ENCODE results near the gene ADNP. TPM values are rescaled to one million over a fixed set of nuclear protein-coding genes. Genes with fewer than 3 reads are reported as not detected.

The ADNP gene
- total and polyA plus RNA-seq, 10 of the 15 experiments (the other 5 are each of a cell fraction or from before 2014, with no cell fraction given), result 23.0 to 74.4 (median 34.9) TPM

DNA sequence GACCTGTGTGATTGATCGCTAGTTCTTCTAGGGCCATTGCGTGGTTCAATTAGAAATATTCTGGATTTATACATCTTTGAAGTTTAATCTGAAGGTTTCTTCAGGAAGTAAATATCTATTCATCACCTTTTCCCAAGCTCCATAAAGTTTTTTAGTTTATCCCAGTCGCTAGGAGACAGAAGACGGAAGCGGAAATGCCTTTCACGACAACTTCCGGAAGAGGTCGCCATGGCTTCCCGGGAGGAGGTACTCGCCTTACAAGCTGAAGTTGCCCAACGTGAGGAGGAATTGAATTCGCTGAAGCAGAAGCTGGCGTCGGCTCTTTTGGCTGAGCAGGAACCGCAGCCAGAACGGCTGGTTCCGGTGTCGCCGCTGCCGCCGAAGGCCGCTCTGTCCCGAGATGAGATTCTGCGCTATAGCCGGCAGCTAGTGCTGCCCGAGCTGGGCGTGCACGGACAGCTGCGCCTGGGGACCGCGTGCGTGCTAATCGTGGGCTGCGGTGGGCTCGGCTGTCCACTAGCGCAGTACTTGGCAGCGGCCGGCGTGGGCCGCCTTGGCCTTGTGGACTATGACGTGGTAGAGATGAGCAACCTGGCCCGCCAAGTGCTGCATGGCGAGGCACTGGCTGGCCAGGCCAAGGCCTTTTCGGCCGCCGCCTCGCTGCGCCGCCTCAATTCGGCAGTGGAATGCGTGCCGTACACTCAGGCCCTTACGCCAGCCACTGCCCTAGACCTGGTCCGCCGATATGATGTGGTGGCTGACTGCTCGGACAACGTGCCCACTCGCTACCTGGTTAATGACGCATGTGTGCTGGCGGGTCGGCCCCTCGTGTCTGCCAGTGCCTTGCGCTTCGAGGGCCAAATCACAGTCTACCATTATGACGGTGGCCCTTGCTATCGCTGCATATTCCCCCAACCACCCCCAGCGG, 27.6 kb upstream of the ADNP start, which contains the start of gene MOCS3 (continued):
- TF ChIP-seq, protein P1, sequence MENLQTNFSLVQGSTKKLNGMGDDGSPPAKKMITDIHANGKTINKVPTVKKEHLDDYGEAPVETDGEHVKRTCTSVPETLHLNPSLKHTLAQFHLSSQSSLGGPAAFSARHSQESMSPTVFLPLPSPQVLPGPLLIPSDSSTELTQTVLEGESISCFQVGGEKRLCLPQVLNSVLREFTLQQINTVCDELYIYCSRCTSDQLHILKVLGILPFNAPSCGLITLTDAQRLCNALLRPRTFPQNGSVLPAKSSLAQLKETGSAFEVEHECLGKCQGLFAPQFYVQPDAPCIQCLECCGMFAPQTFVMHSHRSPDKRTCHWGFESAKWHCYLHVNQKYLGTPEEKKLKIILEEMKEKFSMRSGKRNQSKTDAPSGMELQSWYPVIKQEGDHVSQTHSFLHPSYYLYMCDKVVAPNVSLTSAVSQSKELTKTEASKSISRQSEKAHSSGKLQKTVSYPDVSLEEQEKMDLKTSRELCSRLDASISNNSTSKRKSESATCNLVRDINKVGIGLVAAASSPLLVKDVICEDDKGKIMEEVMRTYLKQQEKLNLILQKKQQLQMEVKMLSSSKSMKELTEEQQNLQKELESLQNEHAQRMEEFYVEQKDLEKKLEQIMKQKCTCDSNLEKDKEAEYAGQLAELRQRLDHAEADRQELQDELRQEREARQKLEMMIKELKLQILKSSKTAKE (IDR thresholded peaks at IDR 0.05; ENCODE audit: low read depth, poor library complexity, severe bottlenecking), result peak; percentile 95
- peak; percentile 88 for TF ChIP-seq YY1 (IDR thresholded peaks at IDR 0.05; ENCODE audit: low read depth, low read length)
- TF ChIP-seq TCF7 (IDR thresholded peaks at IDR 0.05; ENCODE audit: borderline replicate concordance), result no peak
- TF ChIP-seq BACH1 (IDR thresholded peaks at IDR 0.05; ENCODE audit: borderline replicate concordance), result peak; percentile 55
- TF ChIP-seq GABPA (IDR thresholded peaks at IDR 0.05; ENCODE audit: low read depth), result peak; percentile 96
- TF ChIP-seq NFXL1 (IDR thresholded peaks at IDR 0.05; ENCODE audit: borderline replicate concordance), result no peak

Data from GM12878 (cell line).